Loucy (cell line): ENCODE data around the gene PPHLN1.

Experiments
- EZH2phosphoT487 ChIP-seq: fragments of 200-600 bp; IDR thresholded peaks from 2 replicates; pipeline ENCODE4 v1.6.1; 2018; ENCODE audit warnings: antibody characterized with exemption, mild to moderate bottlenecking, moderate library complexity, borderline replicate concordance
- TF ChIP-seq, protein P1 (sequence below): fragments of 200-600 bp; sonication (generic); conservative IDR thresholded peaks from 2 replicates; pipeline ENCODE4 v1.5.1; 2014; ENCODE audit warnings: mild to moderate bottlenecking, antibody characterized with exemption, low read length

DNA sequence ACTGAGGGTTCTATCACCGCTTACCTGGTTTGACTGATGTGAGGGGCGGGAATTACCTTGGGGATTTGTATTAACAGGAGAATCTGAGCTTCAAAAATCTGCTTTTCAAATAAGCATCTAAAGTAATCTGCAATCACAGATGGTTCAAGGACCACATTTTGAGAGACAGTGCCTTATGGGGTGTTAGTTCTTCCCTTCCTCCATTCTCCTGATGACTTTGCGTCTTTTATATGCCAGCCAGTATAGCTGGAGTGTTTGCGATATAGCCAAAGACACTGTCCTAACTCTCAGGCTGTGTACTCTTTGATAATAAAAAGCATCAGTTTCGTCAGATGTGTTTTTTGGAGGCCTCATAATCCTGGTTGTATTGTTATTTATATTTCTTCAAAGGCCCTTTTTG lies 39.5 kb downstream of the PPHLN1 start:
- TF ChIP-seq, protein P1, sequence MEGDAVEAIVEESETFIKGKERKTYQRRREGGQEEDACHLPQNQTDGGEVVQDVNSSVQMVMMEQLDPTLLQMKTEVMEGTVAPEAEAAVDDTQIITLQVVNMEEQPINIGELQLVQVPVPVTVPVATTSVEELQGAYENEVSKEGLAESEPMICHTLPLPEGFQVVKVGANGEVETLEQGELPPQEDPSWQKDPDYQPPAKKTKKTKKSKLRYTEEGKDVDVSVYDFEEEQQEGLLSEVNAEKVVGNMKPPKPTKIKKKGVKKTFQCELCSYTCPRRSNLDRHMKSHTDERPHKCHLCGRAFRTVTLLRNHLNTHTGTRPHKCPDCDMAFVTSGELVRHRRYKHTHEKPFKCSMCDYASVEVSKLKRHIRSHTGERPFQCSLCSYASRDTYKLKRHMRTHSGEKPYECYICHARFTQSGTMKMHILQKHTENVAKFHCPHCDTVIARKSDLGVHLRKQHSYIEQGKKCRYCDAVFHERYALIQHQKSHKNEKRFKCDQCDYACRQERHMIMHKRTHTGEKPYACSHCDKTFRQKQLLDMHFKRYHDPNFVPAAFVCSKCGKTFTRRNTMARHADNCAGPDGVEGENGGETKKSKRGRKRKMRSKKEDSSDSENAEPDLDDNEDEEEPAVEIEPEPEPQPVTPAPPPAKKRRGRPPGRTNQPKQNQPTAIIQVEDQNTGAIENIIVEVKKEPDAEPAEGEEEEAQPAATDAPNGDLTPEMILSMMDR: no peak
- no peak for TF ChIP-seq EZH2phosphoT487
